ENCODE results near the gene NAA16. TPM values are rescaled to one million over a fixed set of nuclear protein-coding genes. Genes with fewer than 3 reads are reported as not detected.

The NAA16 gene
- total and polyA plus RNA-seq, 8 donors, result 6.0 to 114 (median 22.6) TPM

GRCh38 chr13:41407380-41407779, 96.3 kb downstream of the NAA16 start:
- 50 to 71% (median 56%) methylated on average over 3 of the region's 3 CpGs for WGBS, 5 donors
- Histone ChIP-seq H3K27ac (no peak overlapping the region), H3K9me3 (no peaks in the 10 kb centered on the region), H3K4me3 (no peak overlapping the region), H3K4me1 (no peaks in the 10 kb centered on the region), H3K27me3 (no peaks in the 10 kb centered on the region), H3K36me3 (no peaks in the 10 kb centered on the region)
- intact Hi-C loops (cut with DNase I; ENCODE audit: low total_unique reads), result loop anchor here (10.0 kb wide), 1 partner anchor 247 kb away; no protein-coding TSS in a partner anchor
- DNase-seq, result no peak
- TF ChIP-seq POLR2A (IDR thresholded peaks at IDR 0.05) (no peak), POLR2AphosphoS5 (IDR thresholded peaks at IDR 0.05) (no peak), EP300 (IDR thresholded peaks at IDR 0.05) (no peak)
- TF ChIP-seq, protein P1, sequence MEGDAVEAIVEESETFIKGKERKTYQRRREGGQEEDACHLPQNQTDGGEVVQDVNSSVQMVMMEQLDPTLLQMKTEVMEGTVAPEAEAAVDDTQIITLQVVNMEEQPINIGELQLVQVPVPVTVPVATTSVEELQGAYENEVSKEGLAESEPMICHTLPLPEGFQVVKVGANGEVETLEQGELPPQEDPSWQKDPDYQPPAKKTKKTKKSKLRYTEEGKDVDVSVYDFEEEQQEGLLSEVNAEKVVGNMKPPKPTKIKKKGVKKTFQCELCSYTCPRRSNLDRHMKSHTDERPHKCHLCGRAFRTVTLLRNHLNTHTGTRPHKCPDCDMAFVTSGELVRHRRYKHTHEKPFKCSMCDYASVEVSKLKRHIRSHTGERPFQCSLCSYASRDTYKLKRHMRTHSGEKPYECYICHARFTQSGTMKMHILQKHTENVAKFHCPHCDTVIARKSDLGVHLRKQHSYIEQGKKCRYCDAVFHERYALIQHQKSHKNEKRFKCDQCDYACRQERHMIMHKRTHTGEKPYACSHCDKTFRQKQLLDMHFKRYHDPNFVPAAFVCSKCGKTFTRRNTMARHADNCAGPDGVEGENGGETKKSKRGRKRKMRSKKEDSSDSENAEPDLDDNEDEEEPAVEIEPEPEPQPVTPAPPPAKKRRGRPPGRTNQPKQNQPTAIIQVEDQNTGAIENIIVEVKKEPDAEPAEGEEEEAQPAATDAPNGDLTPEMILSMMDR (IDR thresholded peaks at IDR 0.05), result no peak

GRCh38 chr13:41408121-41408520, 97.1 kb downstream of the NAA16 start:
- H3K4me1 ChIP-seq, result no peaks in the 10 kb centered on the region
- intact Hi-C loops (cut with DNase I; ENCODE audit: low total_unique reads), result loop anchor here (10.0 kb wide), 1 partner anchor 247 kb away; no protein-coding TSS in a partner anchor
- H3K36me3 ChIP-seq, result no peaks in the 10 kb centered on the region
- no peak overlapping the region for H3K27ac ChIP-seq
- no peak for DNase-seq
- no peaks in the 10 kb centered on the region for H3K27me3 ChIP-seq
- no peaks in the 10 kb centered on the region for H3K9me3 ChIP-seq
- H3K4me3 ChIP-seq, result no peak overlapping the region
- TF ChIP-seq, protein P1 (IDR thresholded peaks at IDR 0.05), result no peak
- no peak for TF ChIP-seq POLR2A (IDR thresholded peaks at IDR 0.05)
- no peak for TF ChIP-seq POLR2AphosphoS5 (IDR thresholded peaks at IDR 0.05)
- TF ChIP-seq EP300 (IDR thresholded peaks at IDR 0.05), result no peak

- Histone ChIP-seq H3K4me3 (no peak overlapping the region), H3K4me1 (no peaks in the 10 kb centered on the region), H3K9me3 (no peaks in the 10 kb centered on the region), H3K27me3 (no peaks in the 10 kb centered on the region), H3K27ac (no peak overlapping the region), H3K36me3 (no peaks in the 10 kb centered on the region)
- intact Hi-C loops (cut with DNase I; ENCODE audit: low total_unique reads), result loop anchor here (10.0 kb wide), 1 partner anchor 246 kb away; no protein-coding TSS in a partner anchor
- no peak for DNase-seq
- whole genome bisulfite sequencing, 5 donors, result 52 to 82% (median 68%) methylated on average over 1 of the region's 1 CpG
- TF ChIP-seq POLR2AphosphoS5 (IDR thresholded peaks at IDR 0.05), result no peak
Measured at GRCh38 chr13:41408746-41409145, 97.7 kb downstream of the NAA16 start.

- intact Hi-C loops (cut with DNase I; ENCODE audit: low total_unique reads), result loop anchor here (10.0 kb wide), 1 partner anchor 245 kb away; no protein-coding TSS in a partner anchor
- H3K27ac ChIP-seq, result no peak overlapping the region
- no peak overlapping the region for H3K4me3 ChIP-seq
- WGBS, 5 donors, result 67 to 80% (median 71%) methylated on average over 2 of the region's 2 CpGs
- H3K36me3 ChIP-seq, result no peaks in the 10 kb centered on the region
- TF ChIP-seq, protein P1 (IDR thresholded peaks at IDR 0.05), result no peak
- no peak for TF ChIP-seq POLR2AphosphoS5 (IDR thresholded peaks at IDR 0.05)
- TF ChIP-seq POLR2A (IDR thresholded peaks at IDR 0.05), result no peak
- TF ChIP-seq EP300 (IDR thresholded peaks at IDR 0.05), result no peak
- no peaks in the 10 kb centered on the region for H3K9me3 ChIP-seq
- no peak for DNase-seq
- no peaks in the 10 kb centered on the region for H3K4me1 ChIP-seq
- H3K27me3 ChIP-seq, result no peaks in the 10 kb centered on the region
Measured at GRCh38 chr13:41409611-41410010, 98.5 kb downstream of the NAA16 start.

DNA sequence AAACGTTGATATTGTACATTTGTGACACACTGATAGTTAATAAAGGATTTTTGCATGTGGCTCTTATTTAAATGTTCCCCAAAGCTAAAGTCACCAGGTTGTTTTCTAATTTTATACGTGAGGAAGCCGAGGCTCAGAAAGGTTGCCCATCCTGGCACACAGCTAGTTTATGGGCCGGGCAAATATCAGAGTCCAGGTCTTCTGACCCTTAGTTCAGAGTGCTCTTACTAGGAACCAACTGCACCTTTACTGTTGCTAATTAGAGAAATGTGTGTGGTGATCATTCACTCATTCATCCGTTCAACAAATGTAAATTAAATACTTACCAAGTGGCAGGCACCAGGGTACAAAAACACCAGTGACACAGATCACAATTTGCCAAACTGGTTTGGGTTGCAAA, 100.0 kb downstream of the NAA16 start:
- WGBS, 5 donors, result 84 to 87% (median 86%) methylated on average over 5 of the region's 5 CpGs
- Histone ChIP-seq H3K27ac (no peak overlapping the region), H3K4me1 (no peaks in the 10 kb centered on the region), H3K4me3 (no peak overlapping the region), H3K36me3 (no peaks in the 10 kb centered on the region), H3K27me3 (no peaks in the 10 kb centered on the region), H3K9me3 (no peaks in the 10 kb centered on the region)
- DNase-seq, result no peak
- intact Hi-C loops (cut with DNase I; ENCODE audit: low total_unique reads), result no loop called here
- TF ChIP-seq POLR2AphosphoS5 (IDR thresholded peaks at IDR 0.05) (no peak), EP300 (IDR thresholded peaks at IDR 0.05) (no peak), POLR2A (IDR thresholded peaks at IDR 0.05) (no peak)
- TF ChIP-seq, protein P1 (IDR thresholded peaks at IDR 0.05), result no peak

Data from stomach (tissue), 9 donors.